C4-2B (cell line): Measurements from ENCODE around the gene SEZ6L.

Source experiments
- CTCF ChIP-seq: fragments of 450-650 bp; conservative IDR thresholded peaks from 2 replicates; pipeline ENCODE4 v1.5.1; 2017; ENCODE audit warnings: mild to moderate bottlenecking
- ZFX ChIP-seq: fragments of 450-650 bp; IDR thresholded peaks from 2 replicates; pipeline ENCODE4 v1.6.1; 2017

GRCh38 chr22:26295563-26296126, 126.4 kb downstream of the SEZ6L start:
- TF ChIP-seq CTCF (no peak), ZFX (no peak)
